GM21447 (cell line): ENCODE data around the gene SMG6.
"Not testable (repeated sequence)": the region's sequence is repeated elsewhere in the genome, so short reads cannot be mapped to it uniquely, and the experiment has no call there.

Experiments used
- ATAC-seq: cut with Tn5 transposase; IDR thresholded peaks from one replicate; pipeline ENCODE4 v1.9.1; 2021; ENCODE audit not compliant: unreplicated experiment

Gene SMG6

GRCh38 chr17:2181206-2181896 is 122.2 kb downstream of the SMG6 start:
- no peak for ATAC-seq

- no peak for ATAC-seq
These were observed 122.8 kb downstream of the SMG6 start for GRCh38 chr17:2180768-2181167.

- ATAC-seq: no peak
These were observed 123.8 kb downstream of the SMG6 start for GRCh38 chr17:2179615-2180295.

- ATAC-seq: no peak
These were observed 124.6 kb downstream of the SMG6 start for GRCh38 chr17:2178798-2179501.

- no peak for ATAC-seq
These were observed 126.3 kb downstream of the SMG6 start for GRCh38 chr17:2177235-2177811.

GRCh38 chr17:2176499-2177169 is 127.0 kb downstream of the SMG6 start:
- ATAC-seq: no peak

- no peak for ATAC-seq
These were observed 128.3 kb downstream of the SMG6 start for GRCh38 chr17:2175294-2175628.

GRCh38 chr17:2174468-2175293 is 128.9 kb downstream of the SMG6 start:
- no peak for ATAC-seq

GRCh38 chr17:2174014-2174413 is 129.6 kb downstream of the SMG6 start:
- no peak for ATAC-seq

- ATAC-seq: no peak
These were observed 130.6 kb downstream of the SMG6 start for GRCh38 chr17:2172999-2173398.

GRCh38 chr17:2172077-2172851 is 131.3 kb downstream of the SMG6 start:
- no peak for ATAC-seq

- ATAC-seq: no peak
These were observed 131.9 kb downstream of the SMG6 start for GRCh38 chr17:2171702-2172076.

- ATAC-seq: no peak
These were observed 133.6 kb downstream of the SMG6 start for GRCh38 chr17:2170023-2170422.

- not testable (repeated sequence) for ATAC-seq
These were observed 137.9 kb downstream of the SMG6 start for GRCh38 chr17:2165723-2166122.

GRCh38 chr17:2158396-2158780 is 145.2 kb downstream of the SMG6 start:
- ATAC-seq: no peak

GRCh38 chr17:2157675-2158395 is 145.8 kb downstream of the SMG6 start:
- ATAC-seq: no peak

- ATAC-seq: no peak
These were observed 146.5 kb downstream of the SMG6 start for GRCh38 chr17:2157081-2157480.

GRCh38 chr17:2156666-2157065 is 146.9 kb downstream of the SMG6 start:
- no peak for ATAC-seq

GRCh38 chr17:2155573-2155972 is 148.0 kb downstream of the SMG6 start:
- ATAC-seq: no peak
